GM18873 (cell line): ENCODE measurements around the gene DIP2A.

Experiments
- ATAC-seq: cut with Tn5 transposase; IDR thresholded peaks from one replicate; pipeline ENCODE4 v1.9.1; 2021; ENCODE audit warnings: mild to moderate bottlenecking, moderate library complexity, moderate number of reproducible peaks; ENCODE audit not compliant: unreplicated experiment, low FRiP score

DIP2A gene

GRCh38 chr21:46605767-46606426, 147.2 kb downstream of the DIP2A start:
- no peak for ATAC-seq

GRCh38 chr21:46606427-46606813, 147.7 kb downstream of the DIP2A start:
- ATAC-seq = no peak

- ATAC-seq = no peak
Observed at GRCh38 chr21:46607636-46608035, 148.9 kb downstream of the DIP2A start.

DNA sequence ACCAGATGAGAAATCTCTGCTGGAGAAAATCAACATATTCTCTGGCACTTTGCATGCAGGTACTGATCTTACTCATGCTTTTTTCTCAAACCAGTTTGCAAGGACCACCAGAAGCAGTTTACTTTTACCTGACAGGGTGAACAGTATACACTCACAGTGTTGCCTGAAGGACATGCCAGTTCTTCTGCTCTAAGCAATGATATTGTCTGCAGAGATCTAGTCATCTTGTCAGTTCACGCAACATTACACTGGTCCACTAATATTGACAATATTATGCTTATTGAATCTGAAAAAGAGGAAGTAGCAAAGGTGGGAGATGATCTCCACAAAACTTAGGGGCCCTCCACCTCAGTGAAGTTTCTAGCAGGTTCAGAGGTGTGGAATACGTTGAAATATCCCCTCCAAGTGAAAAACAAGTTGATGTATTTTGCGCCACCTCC, 150.0 kb downstream of the DIP2A start:
- ATAC-seq = no peak

GRCh38 chr21:46610018-46610701, 151.5 kb downstream of the DIP2A start:
- ATAC-seq = no peak

DNA sequence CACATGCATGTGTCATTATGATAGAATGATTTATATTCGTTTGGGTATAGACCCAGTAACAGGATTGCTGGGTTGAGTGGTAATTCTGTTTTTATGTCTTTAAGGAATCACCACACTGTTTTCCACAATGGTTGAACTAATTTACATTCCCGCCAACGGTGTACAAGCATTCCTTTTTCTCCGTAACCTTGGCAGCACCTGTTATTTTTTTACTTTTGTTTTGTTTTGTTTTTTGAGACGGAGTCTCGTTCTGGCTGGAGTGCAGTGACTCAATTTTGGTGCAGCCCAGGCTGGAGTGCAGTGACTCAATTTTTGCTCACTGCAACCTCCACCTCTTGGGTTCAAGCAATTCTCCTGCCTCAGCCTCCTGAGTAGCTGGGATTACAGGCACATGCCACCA, 154.7 kb downstream of the DIP2A start:
- ATAC-seq = no peak

DNA sequence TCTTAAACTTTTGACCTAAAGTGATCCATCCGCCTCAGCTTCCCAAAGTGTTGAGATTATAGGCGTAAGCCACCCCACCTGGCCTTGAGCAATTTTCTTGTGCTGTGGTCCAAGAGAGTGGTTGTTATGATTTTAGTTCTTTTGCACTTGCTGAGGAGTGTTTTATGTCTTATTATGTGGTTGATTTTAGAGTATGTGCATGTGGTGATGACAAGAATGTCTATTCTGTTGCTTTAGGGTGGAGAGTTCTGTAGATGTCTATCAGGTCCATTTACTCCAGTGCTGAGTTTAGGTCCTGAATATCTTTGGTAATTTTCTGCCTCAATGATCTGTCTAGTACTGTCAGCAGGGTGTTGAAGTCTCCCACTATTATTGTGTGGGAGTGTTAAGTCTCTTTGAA, 157.4 kb downstream of the DIP2A start:
- ATAC-seq = no peak

- ATAC-seq = no peak
Observed at GRCh38 chr21:46616656-46617055, 158.0 kb downstream of the DIP2A start.

DNA sequence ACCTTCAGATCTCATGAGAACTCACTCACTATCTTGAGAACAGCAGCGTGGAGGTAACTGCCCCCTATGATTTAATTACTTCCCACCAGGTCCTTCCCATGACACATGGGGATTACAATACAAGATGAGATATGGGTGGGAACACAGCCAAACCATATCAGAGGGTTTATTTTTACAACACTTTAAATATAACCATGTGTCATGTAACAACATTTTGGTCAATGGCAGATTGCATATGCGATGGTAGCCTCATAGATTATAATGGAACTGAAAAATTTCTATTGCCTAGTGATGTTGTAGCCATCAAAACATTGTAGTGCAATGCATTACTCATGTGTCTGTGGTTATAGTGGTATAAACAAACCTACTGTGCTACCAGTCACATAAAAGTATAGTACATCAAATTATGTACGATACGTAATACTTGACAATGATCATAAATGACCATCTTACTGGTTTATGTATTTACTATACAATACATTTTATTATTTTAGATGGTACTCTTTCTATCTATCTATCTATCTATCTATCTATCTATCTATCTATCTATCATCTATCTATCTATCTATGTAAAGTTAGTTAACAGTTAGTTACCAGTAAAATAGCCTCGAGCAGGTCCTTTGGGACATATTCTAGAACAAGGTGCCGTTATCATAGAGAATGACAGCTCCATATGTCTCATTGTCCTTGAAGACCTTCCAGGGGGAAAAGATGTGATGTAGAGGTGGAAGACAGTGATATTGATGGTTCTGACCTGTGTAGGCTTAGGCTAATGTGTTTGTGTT, 158.8 kb downstream of the DIP2A start:
- no peak for ATAC-seq

DNA sequence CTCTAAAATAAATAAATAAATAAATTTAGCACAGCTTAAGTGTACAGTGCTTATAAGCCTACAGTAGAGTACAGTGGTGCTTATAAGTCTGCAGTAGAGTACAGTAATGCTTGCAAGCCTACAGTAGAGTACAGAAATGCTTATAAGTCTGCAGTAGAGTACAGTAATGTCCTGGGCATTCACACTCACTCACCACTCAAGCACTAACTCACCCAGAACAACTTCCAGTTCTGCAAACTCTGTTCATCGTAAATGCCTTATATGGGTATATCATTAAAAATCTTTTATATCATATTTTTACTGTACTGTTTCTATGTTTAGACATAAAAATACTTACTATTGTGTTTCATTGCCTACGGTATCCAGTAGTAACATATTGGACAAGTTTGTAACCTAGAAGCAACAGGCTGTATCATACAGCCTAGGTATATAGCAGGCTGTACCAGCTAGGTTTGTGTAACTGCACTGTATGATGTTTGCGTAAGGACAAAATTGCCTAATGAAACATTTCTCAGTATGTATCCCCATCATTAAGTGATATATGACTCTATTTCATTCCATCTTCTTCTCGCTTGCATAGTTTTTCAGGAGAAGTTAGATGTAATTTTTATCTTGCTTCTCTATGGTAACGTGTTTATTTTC, 160.2 kb downstream of the DIP2A start:
- no peak for ATAC-seq
